Thymus (tissue), 11 donors: ENCODE data around the gene IFT57. TPM values are rescaled to one million over a fixed set of nuclear protein-coding genes. Genes with fewer than 3 reads are reported as not detected.

Experiments
- DNase-seq, 9 donors: peaks; one replicate each; pipeline ENCODE4 v3.0.0-alpha.2; 2013; ENCODE audit warnings: low spot score in 9 of 9, low read depth in 6 of 9, missing footprints in 1 of 9
- H3K27ac ChIP-seq, 2 donors: one replicate each; pipeline ENCODE4 v1.5.1; 2013; ENCODE audit warnings: control low read depth in 1 of 2, low read depth in 1 of 2, low read length in 1 of 2, mild to moderate bottlenecking in 1 of 2, moderate library complexity in 1 of 2
- H3K27me3 ChIP-seq, 2 donors: one replicate each; pipeline ENCODE4 v1.5.1; 2013; ENCODE audit warnings: low read length in 1 of 2; ENCODE audit not compliant: control insufficient read depth in 2 of 2, insufficient read depth in 1 of 2
- H3K36me3 ChIP-seq, 2 donors: one replicate each; pipeline ENCODE4 v1.5.1; 2013; ENCODE audit warnings: low read length in 1 of 2, mild to moderate bottlenecking in 1 of 2, moderate library complexity in 1 of 2; ENCODE audit not compliant: control insufficient read depth in 2 of 2, insufficient read depth in 2 of 2
- H3K4me1 ChIP-seq, 2 donors: one replicate each; pipeline ENCODE4 v1.5.1; 2013; ENCODE audit warnings: low read length in 2 of 2; ENCODE audit not compliant: control insufficient read depth in 2 of 2, insufficient read depth in 2 of 2
- H3K4me3 ChIP-seq, 2 donors: one replicate each; pipeline ENCODE4 v1.5.1; 2013; ENCODE audit warnings: low read length in 2 of 2, control low read depth in 1 of 2, mild to moderate bottlenecking in 1 of 2
- H3K9me3 ChIP-seq, 2 donors: one replicate each; pipeline ENCODE4 v1.5.1; 2013; ENCODE audit warnings: low read length in 1 of 2, mild to moderate bottlenecking in 1 of 2; ENCODE audit not compliant: control insufficient read depth in 2 of 2, insufficient read depth in 1 of 2
- WGBS: extraction: QIAGEN DNeasy Blood & Tissue Kit; methylation state at CpG from one replicate; pipeline ENCODE4 v1.1.7; 2013; 5-methylcytosine and 5-hydroxymethylcytosine counted together
- polyA plus RNA-seq: library from polyadenylated mRNA; stranded (reverse); fragments of 200-250 nt; gene quantifications from one replicate; pipeline ENCODE4 v1.2.3, GENCODE V29; 2013
- total RNA-seq: library from RNA; stranded (reverse); fragments of 120-200 nt; gene quantifications from one replicate; pipeline ENCODE4 v1.2.4, GENCODE V29; 2013
- donor health status: healthy.

Gene IFT57
- total and polyA plus RNA-seq, 2 donors: 23.5 to 27.2 TPM

DNA sequence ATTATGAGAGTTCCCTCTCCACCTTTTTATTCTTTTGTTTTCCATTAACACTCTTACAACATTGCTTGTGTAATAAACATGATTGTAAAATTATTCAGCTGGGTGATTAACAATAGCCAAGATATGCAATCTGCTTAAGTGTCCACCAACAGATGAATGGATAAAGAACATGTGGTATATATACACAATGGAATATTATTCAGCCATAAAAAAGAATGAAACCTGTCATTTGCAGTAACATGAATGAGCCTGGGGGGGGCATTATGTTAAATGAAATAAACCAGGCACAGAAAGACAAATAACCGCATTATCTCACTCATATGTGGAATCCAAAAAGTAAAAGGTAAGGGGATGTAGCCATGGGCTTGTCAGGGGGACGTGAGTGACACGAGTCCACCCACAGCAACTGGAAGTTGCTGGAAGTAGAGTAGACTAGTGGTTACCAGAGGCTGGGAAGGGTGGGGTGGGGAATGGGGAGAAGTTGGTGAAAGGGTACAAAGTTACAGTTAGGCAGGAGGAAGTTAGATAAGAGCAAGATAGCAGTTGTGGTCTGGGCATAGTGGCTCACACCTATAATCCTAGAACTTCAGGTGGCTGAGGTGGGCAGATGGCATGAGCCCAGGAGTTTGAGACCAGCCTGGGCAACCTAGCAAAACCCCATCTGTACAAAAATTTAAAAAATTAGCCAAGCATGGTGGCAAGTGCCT is 102.7 kb downstream of the IFT57 start:
- Histone ChIP-seq H3K9me3 (no peaks in the 10 kb centered on the region), H3K27me3 (no peaks in the 10 kb centered on the region), H3K4me1 (peaks cover 6 to 15% of the 10 kb centered on the region in 2 donors), H3K4me3 (no peak overlapping the region), H3K27ac (no peak overlapping the region), H3K36me3 (no peaks in the 10 kb centered on the region)
- 48% methylated on average over 3 of the region's 3 CpGs for WGBS
- no peak for DNase-seq

DNA sequence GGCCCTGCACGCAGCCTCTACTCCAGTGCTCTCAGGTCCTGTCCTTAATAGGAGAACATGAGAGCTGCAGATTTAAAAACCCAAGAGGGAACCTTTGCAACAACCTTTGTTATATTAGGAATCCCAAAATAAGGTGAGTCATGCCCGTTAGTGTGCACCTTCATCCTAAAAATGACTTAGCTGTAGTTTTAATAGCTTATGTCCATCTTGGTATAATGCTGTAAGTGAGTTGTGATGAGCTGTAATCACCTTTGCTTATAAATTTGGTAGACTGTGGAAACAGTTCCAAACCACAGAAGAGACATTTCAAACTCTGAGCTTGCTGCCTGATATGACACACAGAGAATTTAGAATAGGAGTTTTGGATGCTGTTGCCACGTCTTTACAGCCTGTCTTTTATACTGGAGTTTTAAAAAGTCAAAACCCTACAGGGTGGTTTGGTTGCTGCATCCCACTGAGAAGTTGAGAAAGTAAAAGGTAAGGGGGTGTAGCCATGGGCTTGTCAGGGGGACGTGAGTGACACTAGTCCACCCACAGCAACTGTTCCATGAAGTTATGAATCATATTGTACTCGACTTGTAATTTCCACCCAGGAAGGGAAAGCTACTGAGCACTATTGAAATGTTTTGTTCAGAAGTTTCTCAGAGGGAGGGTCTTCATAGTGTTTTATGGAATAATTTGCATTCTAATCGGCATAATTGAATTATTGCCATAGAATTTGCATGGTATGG is 104.0 kb downstream of the IFT57 start:
- Histone ChIP-seq H3K36me3 (no peaks in the 10 kb centered on the region), H3K4me3 (no peak overlapping the region), H3K4me1 (peaks cover 0 to 6% of the 10 kb centered on the region in 2 donors), H3K27me3 (no peaks in the 10 kb centered on the region), H3K9me3 (no peaks in the 10 kb centered on the region), H3K27ac (no peak overlapping the region)
- no peak for DNase-seq
- WGBS: 58% methylated on average over 6 of the region's 6 CpGs

DNA sequence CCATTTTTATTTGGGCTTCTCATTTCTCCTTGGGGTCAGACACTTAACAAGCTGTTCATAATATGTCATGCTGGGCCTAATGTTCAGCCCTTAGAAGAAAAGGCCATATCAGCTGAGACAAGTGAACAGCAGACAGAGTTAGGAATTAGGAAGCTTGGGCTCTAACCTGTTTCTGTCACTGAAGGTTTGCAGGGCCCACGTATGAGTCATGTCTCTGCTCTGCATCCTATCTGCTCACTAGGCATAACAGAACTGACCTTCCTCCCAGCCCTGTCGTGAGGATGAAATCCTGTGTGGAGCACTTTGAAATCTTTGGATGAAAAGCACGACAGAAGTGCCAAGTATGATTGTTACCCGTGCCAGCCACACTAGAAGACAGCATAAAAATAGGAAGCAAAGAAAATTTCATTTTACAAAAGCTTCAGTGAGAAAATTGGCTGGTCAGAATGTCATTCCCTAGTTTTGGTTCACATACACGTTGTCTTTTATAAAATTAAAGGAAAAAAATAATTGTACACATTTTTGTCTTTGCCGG is 104.9 kb downstream of the IFT57 start:
- WGBS: 66% methylated on average over 6 of the region's 6 CpGs
- H3K4me3 ChIP-seq: no peak overlapping the region
- no peak overlapping the region for H3K27ac ChIP-seq
- no peaks in the 10 kb centered on the region for H3K27me3 ChIP-seq
- no peak for DNase-seq
- peaks cover 0 to 3% of the 10 kb centered on the region in 2 donors for H3K4me1 ChIP-seq
- H3K36me3 ChIP-seq: no peaks in the 10 kb centered on the region
- H3K9me3 ChIP-seq: no peaks in the 10 kb centered on the region

DNA sequence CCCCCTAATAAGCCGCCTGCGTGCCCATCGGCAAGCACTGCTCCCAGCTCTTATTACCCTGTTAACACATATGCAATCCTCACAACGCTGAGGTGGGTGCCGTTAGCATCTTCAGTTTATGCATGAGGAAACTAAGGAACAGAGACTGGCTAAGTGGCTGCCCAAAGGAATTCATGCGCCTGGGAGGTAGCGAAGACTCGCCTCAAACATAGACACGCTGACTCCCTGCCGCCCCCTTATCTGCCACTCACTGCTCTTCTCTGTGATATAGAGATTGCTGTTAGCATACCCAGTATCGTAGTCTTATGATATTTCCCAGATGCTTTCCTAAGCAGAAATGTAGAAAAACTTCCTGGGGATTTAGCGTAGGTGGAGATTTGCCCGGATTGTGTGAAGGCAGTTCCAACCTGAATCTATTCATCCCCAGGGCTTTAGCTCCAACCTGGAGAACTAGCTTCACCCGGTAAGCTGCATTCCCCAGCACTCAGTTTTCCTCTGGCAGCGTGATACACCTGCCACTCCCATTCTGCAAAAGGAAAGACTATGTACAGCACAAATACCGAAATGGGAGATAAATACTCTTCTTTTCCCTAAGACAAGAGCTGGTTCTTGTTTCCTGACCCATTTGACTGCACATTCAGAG is 107.7 kb downstream of the IFT57 start:
- WGBS: 92% methylated on average over 16 of the region's 16 CpGs
- no peaks in the 10 kb centered on the region for H3K4me1 ChIP-seq
- H3K36me3 ChIP-seq: no peaks in the 10 kb centered on the region
- H3K4me3 ChIP-seq: no peak overlapping the region
- H3K27ac ChIP-seq: no peak overlapping the region
- no peaks in the 10 kb centered on the region for H3K27me3 ChIP-seq
- no peaks in the 10 kb centered on the region for H3K9me3 ChIP-seq
- no peak for DNase-seq

DNA sequence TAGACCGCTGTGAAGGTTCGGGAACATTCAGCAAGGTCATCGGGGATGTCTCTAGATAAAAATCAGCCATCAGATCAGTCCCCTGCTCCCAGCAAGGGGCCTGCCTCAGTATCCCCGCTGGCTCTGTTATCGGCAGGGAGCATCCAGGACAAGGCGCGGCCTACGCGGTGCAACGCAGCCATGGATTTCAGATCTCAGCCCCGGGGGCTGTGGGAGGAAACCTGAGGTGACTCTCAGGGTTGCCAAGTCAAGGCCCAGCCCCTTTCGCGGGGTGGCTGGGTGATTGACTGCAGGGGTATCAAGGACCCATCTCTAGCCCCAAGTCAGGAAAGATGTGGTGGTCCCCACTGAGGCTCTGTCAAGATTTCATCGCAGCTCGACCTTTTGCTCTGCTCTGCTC is 108.2 kb downstream of the IFT57 start:
- H3K36me3 ChIP-seq: no peaks in the 10 kb centered on the region
- H3K27ac ChIP-seq: no peak overlapping the region
- no peaks in the 10 kb centered on the region for H3K4me1 ChIP-seq
- no peaks in the 10 kb centered on the region for H3K27me3 ChIP-seq
- no peak overlapping the region for H3K4me3 ChIP-seq
- no peaks in the 10 kb centered on the region for H3K9me3 ChIP-seq
- DNase-seq: no peak
- 96% methylated on average over 15 of the region's 15 CpGs for WGBS

DNA sequence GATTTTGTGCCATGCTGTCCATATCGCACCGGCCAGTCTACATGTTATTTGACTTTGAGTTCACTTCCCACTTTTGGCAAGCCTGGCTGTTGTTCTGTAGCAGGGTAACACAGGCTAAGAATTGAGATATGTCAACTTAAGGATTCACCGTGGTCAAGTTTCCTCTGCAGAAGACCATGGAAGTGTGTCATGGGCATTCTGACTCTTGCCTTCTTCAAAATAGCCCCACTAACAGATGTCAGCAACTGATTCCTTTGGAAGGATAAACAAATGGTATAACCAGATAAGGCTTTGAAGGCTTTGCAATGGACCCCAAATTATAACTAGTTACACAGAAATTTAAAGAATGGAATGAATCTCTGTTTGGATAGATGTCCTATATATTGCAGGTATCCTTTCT is 111.3 kb downstream of the IFT57 start:
- DNase-seq: no peak
- H3K9me3 ChIP-seq: no peaks in the 10 kb centered on the region
- H3K27me3 ChIP-seq: no peaks in the 10 kb centered on the region
- H3K36me3 ChIP-seq: no peaks in the 10 kb centered on the region
- no peaks in the 10 kb centered on the region for H3K4me1 ChIP-seq
- H3K4me3 ChIP-seq: no peak overlapping the region
- H3K27ac ChIP-seq: no peak overlapping the region
- 81% methylated on average over 3 of the region's 3 CpGs for WGBS

Other genes starting within 250 kb of the IFT57 start
- gene CD47, start 131.4 kb downstream of the IFT57 start, total RNA-seq: 103 TPM
- 65.8 TPM for gene CD47, start 131.4 kb downstream of the IFT57 start, polyA plus RNA-seq
- gene HHLA2, start 74.1 kb upstream of the IFT57 start, total RNA-seq: 0.24 TPM
- 0.55 TPM for gene HHLA2, start 74.1 kb upstream of the IFT57 start, polyA plus RNA-seq